Endothelial cell of umbilical vein (primary cell): Measurements from ENCODE around the gene VTI1A. TPM values are rescaled to one million over a fixed set of nuclear protein-coding genes. Genes with fewer than 3 reads are reported as not detected.

Experiments
- BruUV-seq: library from RNA; stranded (reverse); fragments of 400-500 nt; replicated peaks from 2 replicates; lab custom pipeline; 2021; lab: Mats Ljungman, UMichigan
- CTCF ChIA-PET: fragments of 300-600, 350-600 bp; sonication (Branson Sonifier 250); formaldehyde crosslinking; loops from one replicate; lab custom pipeline; 2021; ENCODE audit warnings: antibody characterized with exemption, inconsistent platforms; lab: Charles Lee
- POLR2A ChIA-PET: fragments of 300-600, 350-600 bp; sonication (Branson Sonifier 250); formaldehyde crosslinking; loops from one replicate; lab custom pipeline; 2021; ENCODE audit warnings: antibody characterized with exemption, inconsistent platforms; lab: Charles Lee
- DNase-seq: peaks from one replicate; pipeline ENCODE4 v3.0.0-alpha.2; 2011; ENCODE audit warnings: low read depth, low spot score
- FAIRE-seq: peaks from 2 replicates; lab custom pipeline; 2011; peaks lifted over from hg19 to GRCh38; lab: Jason Lieb, UNC
- H2AFZ ChIP-seq: 2 replicates; pipeline ENCODE4 v1.6.0; 2012; ENCODE audit warnings: low read depth, low read length, control low read depth, inconsistent platforms
- H3K27ac ChIP-seq: 2 replicates; pipeline ENCODE4 v1.5.1; 2011; ENCODE audit warnings: low read depth, mild to moderate bottlenecking, control low read depth, low read length, moderate library complexity; ENCODE audit not compliant: insufficient read depth
- H3K27me3 ChIP-seq, 2 experiments: 2 replicates each; pipeline versions ENCODE4 v1.6.0 to v1.6.1; 2011; ENCODE audit warnings: low read length in 2 of 2, mixed read lengths in 1 of 2; ENCODE audit not compliant: control insufficient read depth in 2 of 2, insufficient read depth in 2 of 2
- H3K36me3 ChIP-seq, 2 experiments: 2 replicates in 1 of 2; 3 replicates in 1 of 2; pipeline ENCODE4 v1.5.1; 2011; ENCODE audit warnings: low read length in 2 of 2, mild to moderate bottlenecking in 1 of 2, moderate library complexity in 1 of 2; ENCODE audit not compliant: control insufficient read depth in 2 of 2, insufficient read depth in 2 of 2; ENCODE audit errors: extremely low read depth in 1 of 2
- H3K4me1 ChIP-seq: 3 replicates; pipeline ENCODE4 v1.5.1; 2011; ENCODE audit warnings: mild to moderate bottlenecking, low read length; ENCODE audit not compliant: control insufficient read depth, insufficient read depth; ENCODE audit errors: extremely low read depth
- H3K4me2 ChIP-seq: 2 replicates; pipeline ENCODE4 v1.6.1; 2011; ENCODE audit warnings: low read length, control low read depth, mixed read lengths; ENCODE audit not compliant: insufficient read depth
- H3K4me3 ChIP-seq, 3 experiments: fragments of 200-600 bp in 1 of 3; sonication (generic), shearing (Covaris generic) in 1 of 3; replicated peaks in 1 of 3; 2 replicates each; pipeline ENCODE4 v1.5.1; 2011 to 2016; ENCODE audit warnings: control low read depth in 3 of 3, low read length in 3 of 3, mild to moderate bottlenecking in 2 of 3, inconsistent platforms in 1 of 3, low read depth in 1 of 3, moderate library complexity in 1 of 3; ENCODE audit not compliant: insufficient read depth in 1 of 3
- H3K79me2 ChIP-seq: 2 replicates; pipeline ENCODE4 v1.6.0; 2012; ENCODE audit warnings: low read length, inconsistent platforms; ENCODE audit not compliant: control insufficient read depth, insufficient read depth
- H3K9ac ChIP-seq: replicated peaks from 2 replicates; pipeline ENCODE3; 2011; ENCODE audit warnings: low read length, control low read depth; ENCODE audit not compliant: insufficient read depth; ENCODE audit errors: extremely low read depth
- H3K9me1 ChIP-seq: replicated peaks from 3 replicates; pipeline ENCODE4 v1.6.0; 2011; ENCODE audit warnings: mild to moderate bottlenecking, low read length; ENCODE audit not compliant: control insufficient read depth, insufficient read depth; ENCODE audit errors: extremely low read depth
- H3K9me3 ChIP-seq: replicated peaks from 2 replicates; pipeline ENCODE4 v1.5.1; 2012; ENCODE audit warnings: low read length, inconsistent platforms; ENCODE audit not compliant: control insufficient read depth, insufficient read depth
- H4K20me1 ChIP-seq: replicated peaks from 2 replicates; pipeline ENCODE3; 2011; ENCODE audit warnings: mild to moderate bottlenecking, low read length; ENCODE audit not compliant: control insufficient read depth, insufficient read depth; ENCODE audit errors: extremely low read depth
- EZH2 ChIP-seq: IDR thresholded peaks from 2 replicates; pipeline ENCODE4 v1.6.1; 2012; ENCODE audit warnings: borderline replicate concordance, low read depth, mild to moderate bottlenecking, moderate library complexity, low read length, inconsistent platforms; ENCODE audit not compliant: severe bottlenecking
- FOS ChIP-seq: IDR thresholded peaks from 2 replicates; pipeline ENCODE4 v1.6.1; 2011; ENCODE audit warnings: mild to moderate bottlenecking, low read length, moderate library complexity, borderline replicate concordance; ENCODE audit not compliant: insufficient read depth
- GATA2 ChIP-seq: IDR thresholded peaks from 2 replicates; pipeline ENCODE4 v1.7.0; 2011; ENCODE audit warnings: low read depth, mild to moderate bottlenecking, moderate library complexity, mixed read lengths, low read length; ENCODE audit not compliant: insufficient read length, insufficient read depth
- JUN ChIP-seq: IDR thresholded peaks from 2 replicates; pipeline ENCODE4 v1.6.1; 2011; ENCODE audit warnings: borderline replicate concordance, low read depth; ENCODE audit not compliant: insufficient read length, insufficient read depth
- MAX ChIP-seq: IDR thresholded peaks from 2 replicates; pipeline ENCODE4 v1.6.1; 2011; ENCODE audit not compliant: insufficient read depth, insufficient read length
- MYC ChIP-seq: IDR thresholded peaks from one replicate; pipeline ENCODE4 v1.6.1; 2011; ENCODE audit warnings: mild to moderate bottlenecking, low read depth, low read length
- POLR2A ChIP-seq: IDR thresholded peaks from 2 replicates; pipeline ENCODE4 v1.6.1; 2012; ENCODE audit warnings: low read depth, mild to moderate bottlenecking, control low read depth, low read length
- POLR2AphosphoS5 ChIP-seq: IDR thresholded peaks from 2 replicates; pipeline ENCODE4 v1.6.1; 2012; ENCODE audit warnings: low read depth, mild to moderate bottlenecking, control low read depth, low read length, moderate library complexity; ENCODE audit not compliant: insufficient read depth
- dilution Hi-C: fragments of 300-500 bp; cut with MboI; formaldehyde crosslinking; loops from one replicate; pipeline ENCODE4 v1.15.0; 2019; ENCODE audit warnings: low sequenced_read_pairs; ENCODE audit not compliant: extremely low pct_ligation_motif_present
- intact Hi-C: fragments of 100-400 bp; cut with micrococcal nuclease; formaldehyde crosslinking; loops from one replicate; pipeline ENCODE4 v1.10.0; 2022
- polyA plus RNA-seq, 4 experiments: library from polyadenylated mRNA; depleted of rRNA in 3 of 4; stranded (reverse) in 3 of 4; unstranded in 1 of 4; fragments of >200 nt; gene quantifications; 2 replicates each; pipeline versions ENCODE4 v1.2.1 to v1.2.3, GENCODE V29; 2011 to 2012; ENCODE audit warnings: missing spikeins in 1 of 4
- total RNA-seq: library from RNA; stranded (reverse); gene quantifications from 2 replicates; pipeline ENCODE4 v1.2.3, GENCODE V29; 2021
- TF ChIP-seq, protein P1 (sequence below), 2 donors: IDR thresholded peaks; 1 replicate in 1 of 2; 2 replicates in 1 of 2; pipeline ENCODE4 v1.5.1; 2011; ENCODE audit warnings: low read length in 2 of 2, mild to moderate bottlenecking in 2 of 2, moderate library complexity in 2 of 2, control low read depth in 1 of 2, inconsistent platforms in 1 of 2, low read depth in 1 of 2; ENCODE audit not compliant: insufficient read depth in 1 of 2; ENCODE audit errors: extremely low read depth in 1 of 2

VTI1A gene
- total and polyA plus RNA-seq, 2 donors (not counting 3 experiments of a cell fraction or from before 2014, with no cell fraction given) = 10.8 to 35.6 TPM

GRCh38 chr10:112732277-112732921, 285.4 kb downstream of the VTI1A start:
- H3K36me3 ChIP-seq = no peaks in the 10 kb centered on the region
- CTCF ChIA-PET = interaction anchor here (0.7 to 1.0 kb wide), 3 partner anchors 10 to 393 kb away, joined by 3 to 5 read pairs (median 3); no protein-coding TSS in a partner anchor
- H3K4me3 ChIP-seq = no peak overlapping the region
- no peak overlapping the region for H3K4me2 ChIP-seq
- FAIRE-seq = no peak
- no peak for TF ChIP-seq MYC
- no peak for TF ChIP-seq MAX
- TF ChIP-seq, protein P1, sequence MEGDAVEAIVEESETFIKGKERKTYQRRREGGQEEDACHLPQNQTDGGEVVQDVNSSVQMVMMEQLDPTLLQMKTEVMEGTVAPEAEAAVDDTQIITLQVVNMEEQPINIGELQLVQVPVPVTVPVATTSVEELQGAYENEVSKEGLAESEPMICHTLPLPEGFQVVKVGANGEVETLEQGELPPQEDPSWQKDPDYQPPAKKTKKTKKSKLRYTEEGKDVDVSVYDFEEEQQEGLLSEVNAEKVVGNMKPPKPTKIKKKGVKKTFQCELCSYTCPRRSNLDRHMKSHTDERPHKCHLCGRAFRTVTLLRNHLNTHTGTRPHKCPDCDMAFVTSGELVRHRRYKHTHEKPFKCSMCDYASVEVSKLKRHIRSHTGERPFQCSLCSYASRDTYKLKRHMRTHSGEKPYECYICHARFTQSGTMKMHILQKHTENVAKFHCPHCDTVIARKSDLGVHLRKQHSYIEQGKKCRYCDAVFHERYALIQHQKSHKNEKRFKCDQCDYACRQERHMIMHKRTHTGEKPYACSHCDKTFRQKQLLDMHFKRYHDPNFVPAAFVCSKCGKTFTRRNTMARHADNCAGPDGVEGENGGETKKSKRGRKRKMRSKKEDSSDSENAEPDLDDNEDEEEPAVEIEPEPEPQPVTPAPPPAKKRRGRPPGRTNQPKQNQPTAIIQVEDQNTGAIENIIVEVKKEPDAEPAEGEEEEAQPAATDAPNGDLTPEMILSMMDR (IDR thresholded peaks at IDR 0.05; ENCODE audit: extremely low read depth in 1 of 2, insufficient read depth in 1 of 2, low read depth in 1 of 2, low read length in 2 of 2) = no peak
- TF ChIP-seq GATA2 = no peak
- TF ChIP-seq JUN = no peak
- no peak for TF ChIP-seq FOS
- TF ChIP-seq EZH2 = no peak
- TF ChIP-seq POLR2AphosphoS5 = no peak
- TF ChIP-seq POLR2A = no peak
- dilution Hi-C loops = no loop called here
- POLR2A ChIA-PET = no interaction called here
- no peak overlapping the region for H3K9ac ChIP-seq
- no peaks in the 10 kb centered on the region for H3K79me2 ChIP-seq
- no peaks in the 10 kb centered on the region for H4K20me1 ChIP-seq
- BruUV-seq = no TSS peak
- H3K27ac ChIP-seq = no peak overlapping the region
- H3K9me1 ChIP-seq = no peaks in the 10 kb centered on the region
- H3K9me3 ChIP-seq = no peaks in the 10 kb centered on the region
- intact Hi-C loops = no loop called here
- no peaks in the 10 kb centered on the region for H3K27me3 ChIP-seq
- peaks cover 2% of the 10 kb centered on the region for H3K4me1 ChIP-seq
- no peak overlapping the region for H2AFZ ChIP-seq
- DNase-seq = peak; percentile 7
